ENCODE measurements around the gene CDH11.

CDH11 gene

DNA sequence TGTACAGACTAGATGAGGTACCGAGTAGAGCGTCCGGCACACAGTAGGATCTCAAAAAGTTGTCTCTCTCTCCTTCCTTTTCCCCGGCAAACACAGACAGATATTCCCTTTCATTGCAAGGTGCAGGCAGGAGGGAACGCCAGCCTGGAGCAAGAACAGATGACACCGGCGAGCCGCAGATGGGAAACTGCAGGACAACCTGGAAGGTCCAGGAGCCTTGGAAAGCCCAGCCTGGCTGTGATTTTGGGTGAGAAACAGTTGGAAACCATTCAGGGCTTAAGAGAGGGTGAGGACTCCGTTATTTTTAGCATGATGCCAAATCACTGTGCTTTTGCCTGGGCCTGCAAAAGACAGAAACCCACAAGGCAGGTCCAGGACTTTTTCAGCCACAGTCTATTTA is 7.3 kb downstream of the CDH11 start:
- H3K4me3 ChIP-seq (ENCODE audit: low read depth, low read length) = no peak overlapping the region
- peaks cover 12% of the 10 kb centered on the region for H3K27me3 ChIP-seq (ENCODE audit: control insufficient read depth, insufficient read depth, low read length)
- peaks cover 5% of the 10 kb centered on the region for H3K4me1 ChIP-seq (ENCODE audit: control insufficient read depth, insufficient read depth, low read length)
- no peaks in the 10 kb centered on the region for H3K36me3 ChIP-seq (ENCODE audit: control insufficient read depth, insufficient read depth, low read length)
- H3K9me3 ChIP-seq (ENCODE audit: control insufficient read depth, insufficient read depth, low read length) = no peaks in the 10 kb centered on the region
- H3K9ac ChIP-seq (ENCODE audit: low read depth, low read length) = no peak overlapping the region

DNA sequence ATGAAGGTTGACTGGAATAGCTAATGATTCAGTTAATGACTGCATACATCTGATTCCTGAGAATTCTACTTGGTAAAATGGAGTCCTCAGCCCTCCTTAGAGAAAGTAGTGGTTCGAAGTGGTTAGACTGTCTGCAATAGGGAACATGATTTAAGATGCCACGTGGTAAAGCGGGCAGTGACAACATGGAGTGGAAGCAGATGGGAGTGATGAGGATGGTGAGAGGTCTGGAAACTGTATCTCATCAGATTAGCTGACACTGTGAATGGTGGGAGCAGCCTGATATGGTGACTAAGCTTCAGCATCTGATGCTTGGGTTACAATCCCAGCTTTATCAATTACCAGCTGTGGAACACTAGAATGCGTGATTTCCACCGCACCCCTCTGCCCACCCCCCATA is 8.4 kb downstream of the CDH11 start:
- peaks cover 5% of the 10 kb centered on the region for H3K4me1 ChIP-seq (ENCODE audit: control insufficient read depth, insufficient read depth, low read length)
- peaks cover under 1% of the 10 kb centered on the region for H3K27me3 ChIP-seq (ENCODE audit: control insufficient read depth, insufficient read depth, low read length)
- H3K9me3 ChIP-seq (ENCODE audit: control insufficient read depth, insufficient read depth, low read length) = no peaks in the 10 kb centered on the region
- H3K9ac ChIP-seq (ENCODE audit: low read depth, low read length) = no peak overlapping the region
- no peaks in the 10 kb centered on the region for H3K36me3 ChIP-seq (ENCODE audit: control insufficient read depth, insufficient read depth, low read length)
- no peak overlapping the region for H3K4me3 ChIP-seq (ENCODE audit: low read depth, low read length)

GRCh38 chr16:65111306-65111705 is 10.6 kb downstream of the CDH11 start:
- no peaks in the 10 kb centered on the region for H3K4me1 ChIP-seq (ENCODE audit: control insufficient read depth, insufficient read depth, low read length)
- H3K9me3 ChIP-seq (ENCODE audit: control insufficient read depth, insufficient read depth, low read length) = no peaks in the 10 kb centered on the region
- H3K27me3 ChIP-seq (ENCODE audit: control insufficient read depth, insufficient read depth, low read length) = no peaks in the 10 kb centered on the region
- H3K9ac ChIP-seq (ENCODE audit: low read depth, low read length) = no peak overlapping the region
- H3K4me3 ChIP-seq (ENCODE audit: low read depth, low read length) = no peak overlapping the region
- H3K36me3 ChIP-seq (ENCODE audit: control insufficient read depth, insufficient read depth, low read length) = no peaks in the 10 kb centered on the region

GRCh38 chr16:65106757-65107156 is 15.1 kb downstream of the CDH11 start:
- Histone ChIP-seq H3K4me1 (ENCODE audit: control insufficient read depth, insufficient read depth, low read length) (no peaks in the 10 kb centered on the region), H3K36me3 (ENCODE audit: control insufficient read depth, insufficient read depth, low read length) (no peaks in the 10 kb centered on the region)

DNA sequence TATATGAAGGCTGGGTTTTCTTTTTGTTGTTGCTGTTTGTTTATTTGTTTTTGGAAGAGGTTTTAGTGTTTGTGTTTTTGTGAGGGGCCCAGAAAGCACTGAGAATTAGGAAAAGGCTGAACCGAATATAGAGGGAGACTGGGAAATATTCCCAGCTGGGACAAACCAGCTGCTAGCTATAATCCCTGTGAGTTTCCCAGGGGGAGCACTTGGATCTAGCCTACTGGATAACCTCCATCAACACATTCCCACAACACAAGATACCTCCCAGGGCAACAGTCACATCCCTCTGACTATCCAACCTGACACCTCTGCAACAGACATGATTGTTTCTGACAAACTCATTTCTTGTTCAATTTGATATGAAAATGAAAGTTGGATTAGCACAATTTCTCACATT is 16.7 kb downstream of the CDH11 start:
- H3K9me3 ChIP-seq (ENCODE audit: control insufficient read depth, insufficient read depth, low read length) = no peaks in the 10 kb centered on the region
- no peak overlapping the region for H3K9ac ChIP-seq (ENCODE audit: low read depth, low read length)
- H3K27me3 ChIP-seq (ENCODE audit: control insufficient read depth, insufficient read depth, low read length) = no peaks in the 10 kb centered on the region
- no peaks in the 10 kb centered on the region for H3K36me3 ChIP-seq (ENCODE audit: control insufficient read depth, insufficient read depth, low read length)
- H3K4me3 ChIP-seq (ENCODE audit: low read depth, low read length) = no peak overlapping the region
- no peaks in the 10 kb centered on the region for H3K4me1 ChIP-seq (ENCODE audit: control insufficient read depth, insufficient read depth, low read length)

More at GRCh38 chr16:65106757-65107156, 15.1 kb downstream of the CDH11 start:
- H3K9me3 ChIP-seq (ENCODE audit: control insufficient read depth, insufficient read depth, low read length) = no peaks in the 10 kb centered on the region
- no peaks in the 10 kb centered on the region for H3K27me3 ChIP-seq (ENCODE audit: control insufficient read depth, insufficient read depth, low read length)
- no peak overlapping the region for H3K9ac ChIP-seq (ENCODE audit: low read depth, low read length)
- no peak overlapping the region for H3K4me3 ChIP-seq (ENCODE audit: low read depth, low read length)

- no peaks in the 10 kb centered on the region for H3K27me3 ChIP-seq (ENCODE audit: control insufficient read depth, insufficient read depth, low read length)
- H3K9ac ChIP-seq (ENCODE audit: low read depth, low read length) = no peak overlapping the region
- H3K4me3 ChIP-seq (ENCODE audit: low read depth, low read length) = no peak overlapping the region
- no peaks in the 10 kb centered on the region for H3K36me3 ChIP-seq (ENCODE audit: control insufficient read depth, insufficient read depth, low read length)
- no peaks in the 10 kb centered on the region for H3K9me3 ChIP-seq (ENCODE audit: control insufficient read depth, insufficient read depth, low read length)
- no peaks in the 10 kb centered on the region for H3K4me1 ChIP-seq (ENCODE audit: control insufficient read depth, insufficient read depth, low read length)
Measured at GRCh38 chr16:65104471-65104870, 17.4 kb downstream of the CDH11 start.

DNA sequence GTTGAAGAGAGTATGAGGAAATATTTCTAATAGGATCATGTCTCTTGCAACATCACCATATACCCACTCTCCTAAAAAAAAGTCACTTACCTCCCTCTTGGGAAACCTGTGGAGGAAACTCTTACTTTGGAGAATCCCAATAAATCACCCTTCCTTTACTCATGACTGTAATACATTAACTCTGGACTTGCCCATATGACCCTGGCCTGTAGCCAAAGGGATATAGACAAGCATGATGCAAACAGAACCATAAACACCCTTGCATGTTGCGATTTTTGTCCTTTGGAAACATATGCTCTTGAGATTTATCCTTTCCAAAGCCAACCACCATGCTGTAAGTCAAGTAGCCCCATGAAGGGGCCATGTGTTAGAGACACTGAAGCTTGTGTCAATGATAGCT is 19.5 kb downstream of the CDH11 start:
- Histone ChIP-seq H3K4me3 (ENCODE audit: low read depth, low read length) (no peak overlapping the region), H3K4me1 (ENCODE audit: control insufficient read depth, insufficient read depth, low read length) (no peaks in the 10 kb centered on the region), H3K27me3 (ENCODE audit: control insufficient read depth, insufficient read depth, low read length) (no peaks in the 10 kb centered on the region), H3K9me3 (ENCODE audit: control insufficient read depth, insufficient read depth, low read length) (no peaks in the 10 kb centered on the region), H3K36me3 (ENCODE audit: control insufficient read depth, insufficient read depth, low read length) (no peaks in the 10 kb centered on the region), H3K9ac (ENCODE audit: low read depth, low read length) (no peak overlapping the region)

DNA sequence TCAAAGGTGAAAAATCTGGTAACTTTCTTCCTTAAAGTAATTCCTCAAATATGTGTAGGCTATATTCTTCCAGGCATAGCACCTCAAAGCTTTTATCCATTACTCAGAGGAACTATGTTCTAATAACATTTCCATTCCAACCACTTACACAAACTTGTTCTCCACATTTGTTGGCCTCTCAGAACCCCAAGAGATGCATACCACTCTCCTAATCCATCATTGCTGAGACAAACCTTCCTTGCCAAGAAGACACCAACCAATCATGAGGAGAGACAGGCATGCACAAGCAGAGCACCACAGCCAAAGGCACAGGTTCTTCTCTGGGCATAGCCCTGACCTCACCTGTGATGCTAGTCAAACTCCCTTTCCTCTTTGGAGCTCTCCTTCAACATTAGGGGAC is 20.9 kb downstream of the CDH11 start:
- Histone ChIP-seq H3K4me3 (ENCODE audit: low read depth, low read length) (no peak overlapping the region), H3K36me3 (ENCODE audit: control insufficient read depth, insufficient read depth, low read length) (no peaks in the 10 kb centered on the region), H3K9ac (ENCODE audit: low read depth, low read length) (no peak overlapping the region)

DNA sequence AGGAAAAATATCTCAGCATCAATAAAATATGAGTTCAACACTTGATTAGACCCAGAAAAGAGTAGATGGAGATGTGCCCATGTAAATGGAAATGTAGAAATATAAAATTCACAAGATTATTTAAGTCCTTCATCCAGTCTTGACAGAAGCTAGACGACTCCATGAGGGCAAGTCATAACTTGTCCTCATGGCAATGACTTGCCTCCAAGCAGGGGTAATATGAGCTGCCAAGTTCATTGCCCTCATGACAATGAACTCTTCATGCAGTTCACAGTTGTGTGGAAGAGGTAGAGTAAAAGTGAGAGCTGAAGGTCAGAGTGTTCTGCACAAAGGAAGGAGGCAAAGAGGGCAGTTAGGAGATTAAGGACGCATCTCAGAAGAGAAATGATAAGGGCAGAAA is 22.3 kb downstream of the CDH11 start:
- Histone ChIP-seq H3K4me3 (ENCODE audit: low read depth, low read length) (no peak overlapping the region), H3K27me3 (ENCODE audit: control insufficient read depth, insufficient read depth, low read length) (no peaks in the 10 kb centered on the region), H3K9me3 (ENCODE audit: control insufficient read depth, insufficient read depth, low read length) (no peaks in the 10 kb centered on the region), H3K4me1 (ENCODE audit: control insufficient read depth, insufficient read depth, low read length) (no peaks in the 10 kb centered on the region), H3K36me3 (ENCODE audit: control insufficient read depth, insufficient read depth, low read length) (no peaks in the 10 kb centered on the region), H3K9ac (ENCODE audit: low read depth, low read length) (no peak overlapping the region)

More for the DNA sequence above, 20.9 kb downstream of the CDH11 start:
- no peaks in the 10 kb centered on the region for H3K27me3 ChIP-seq (ENCODE audit: control insufficient read depth, insufficient read depth, low read length)
- H3K4me1 ChIP-seq (ENCODE audit: control insufficient read depth, insufficient read depth, low read length) = no peaks in the 10 kb centered on the region
- no peaks in the 10 kb centered on the region for H3K9me3 ChIP-seq (ENCODE audit: control insufficient read depth, insufficient read depth, low read length)

GRCh38 chr16:65098916-65099315 is 22.9 kb downstream of the CDH11 start:
- no peak overlapping the region for H3K4me3 ChIP-seq (ENCODE audit: low read depth, low read length)
- no peaks in the 10 kb centered on the region for H3K9me3 ChIP-seq (ENCODE audit: control insufficient read depth, insufficient read depth, low read length)
- no peaks in the 10 kb centered on the region for H3K27me3 ChIP-seq (ENCODE audit: control insufficient read depth, insufficient read depth, low read length)
- H3K36me3 ChIP-seq (ENCODE audit: control insufficient read depth, insufficient read depth, low read length) = no peaks in the 10 kb centered on the region
- H3K9ac ChIP-seq (ENCODE audit: low read depth, low read length) = no peak overlapping the region
- H3K4me1 ChIP-seq (ENCODE audit: control insufficient read depth, insufficient read depth, low read length) = no peaks in the 10 kb centered on the region

DNA sequence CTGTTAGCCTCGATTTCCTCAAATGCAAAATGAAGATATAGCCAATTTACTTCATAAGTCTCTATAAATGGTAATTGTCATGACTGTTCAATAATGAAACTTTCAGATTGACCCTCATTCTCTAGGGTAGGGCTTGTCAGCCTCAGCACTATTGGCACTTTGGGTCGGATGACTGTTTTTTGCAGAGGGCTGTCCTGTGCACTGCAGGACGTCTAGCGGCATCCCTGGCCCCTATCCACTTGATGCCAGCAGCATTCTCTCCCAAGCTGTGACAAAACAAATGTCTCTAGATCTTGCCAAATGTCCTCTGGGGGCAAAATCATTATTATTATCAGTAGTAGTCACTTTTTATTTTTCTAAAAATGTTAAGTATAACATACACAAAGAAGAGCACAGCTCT is 24.6 kb downstream of the CDH11 start:
- Histone ChIP-seq H3K9ac (ENCODE audit: low read depth, low read length) (no peak overlapping the region), H3K9me3 (ENCODE audit: control insufficient read depth, insufficient read depth, low read length) (no peaks in the 10 kb centered on the region), H3K27me3 (ENCODE audit: control insufficient read depth, insufficient read depth, low read length) (no peaks in the 10 kb centered on the region), H3K36me3 (ENCODE audit: control insufficient read depth, insufficient read depth, low read length) (no peaks in the 10 kb centered on the region), H3K4me3 (ENCODE audit: low read depth, low read length) (no peak overlapping the region), H3K4me1 (ENCODE audit: control insufficient read depth, insufficient read depth, low read length) (no peaks in the 10 kb centered on the region)

DNA sequence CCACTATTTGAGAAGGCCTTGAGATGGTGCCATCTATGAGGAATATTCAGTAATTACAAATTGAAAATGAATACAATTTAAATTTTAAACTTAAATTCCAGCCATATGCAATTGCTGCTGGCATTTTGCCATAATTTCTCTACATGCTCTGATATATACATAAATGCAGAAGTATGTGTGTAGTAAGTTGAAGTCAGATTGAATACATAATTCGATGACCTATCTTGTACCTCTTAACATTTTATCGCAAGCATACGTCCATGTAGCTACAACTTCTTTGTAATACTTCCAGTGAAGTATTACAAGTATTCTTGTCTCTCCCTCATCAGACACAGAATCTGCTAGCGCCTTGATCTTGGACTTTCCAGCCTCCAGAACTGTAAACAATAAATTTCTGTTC is 26.0 kb downstream of the CDH11 start:
- Histone ChIP-seq H3K9ac (ENCODE audit: low read depth, low read length) (no peak overlapping the region), H3K9me3 (ENCODE audit: control insufficient read depth, insufficient read depth, low read length) (no peaks in the 10 kb centered on the region), H3K27me3 (ENCODE audit: control insufficient read depth, insufficient read depth, low read length) (no peaks in the 10 kb centered on the region)

More for the DNA sequence above, 26.0 kb downstream of the CDH11 start:
- Histone ChIP-seq H3K4me1 (ENCODE audit: control insufficient read depth, insufficient read depth, low read length) (no peaks in the 10 kb centered on the region), H3K4me3 (ENCODE audit: low read depth, low read length) (no peak overlapping the region), H3K36me3 (ENCODE audit: control insufficient read depth, insufficient read depth, low read length) (no peaks in the 10 kb centered on the region)

Data from iPS-15b (cell line).